Parathyroid adenoma (tissue), 2 donors: ENCODE measurements around the gene CDKN2AIPNL.
A peak's percentile ranks its signal among the peaks of the same experiment; 100 is the strongest.

Experiments used
- H2AFZ ChIP-seq: fragments of 300-600 bp; sonication (generic); one replicate; pipeline ENCODE4 v1.7.0; 2017; ENCODE audit warnings: antibody characterized with exemption, mild to moderate bottlenecking
- H3K27ac ChIP-seq: fragments of 300-600 bp; sonication (generic); one replicate; pipeline ENCODE4 v1.7.0; 2017
- H3K27me3 ChIP-seq: fragments of 300-600 bp; sonication (generic); one replicate; pipeline ENCODE4 v1.7.0; 2017; ENCODE audit warnings: low read length; ENCODE audit not compliant: control insufficient read depth, insufficient read depth
- H3K36me3 ChIP-seq: fragments of 300-600 bp; sonication (generic); one replicate; pipeline ENCODE4 v1.7.0; 2017; ENCODE audit warnings: low read length; ENCODE audit not compliant: control insufficient read depth, insufficient read depth
- H3K4me1 ChIP-seq: fragments of 300-600 bp; sonication (generic); one replicate; pipeline ENCODE4 v1.7.0; 2017; ENCODE audit warnings: control low read depth
- H3K4me2 ChIP-seq: fragments of 300-600 bp; sonication (generic); one replicate; pipeline ENCODE4 v1.7.0; 2017; ENCODE audit warnings: low read length
- H3K4me3 ChIP-seq: fragments of 300-600 bp; sonication (generic); one replicate; pipeline ENCODE4 v1.7.0; 2017; ENCODE audit warnings: low read depth, low read length
- H3K79me2 ChIP-seq: fragments of 300-600 bp; sonication (generic); one replicate; pipeline ENCODE4 v1.7.0; 2017; ENCODE audit warnings: control low read depth
- H3K9ac ChIP-seq: fragments of 300-600 bp; sonication (generic); one replicate; pipeline ENCODE4 v1.7.0; 2017; ENCODE audit warnings: mild to moderate bottlenecking
- H3K9me3 ChIP-seq: fragments of 300-600 bp; sonication (generic); one replicate; pipeline ENCODE4 v1.7.0; 2017; ENCODE audit warnings: low read length; ENCODE audit not compliant: control insufficient read depth
- TF ChIP-seq, protein P1 (sequence below): fragments of 300-600 bp; sonication (generic); IDR thresholded peaks from one replicate; pipeline ENCODE4 v1.7.0; 2017; ENCODE audit warnings: antibody characterized with exemption, mild to moderate bottlenecking
- donor health status: primary hyperparathyroidism.

CDKN2AIPNL gene

GRCh38 chr5:134413046-134413445, 1.4 kb upstream of the CDKN2AIPNL start:
- no peaks in the 10 kb centered on the region for H3K9me3 ChIP-seq
- TF ChIP-seq, protein P1, sequence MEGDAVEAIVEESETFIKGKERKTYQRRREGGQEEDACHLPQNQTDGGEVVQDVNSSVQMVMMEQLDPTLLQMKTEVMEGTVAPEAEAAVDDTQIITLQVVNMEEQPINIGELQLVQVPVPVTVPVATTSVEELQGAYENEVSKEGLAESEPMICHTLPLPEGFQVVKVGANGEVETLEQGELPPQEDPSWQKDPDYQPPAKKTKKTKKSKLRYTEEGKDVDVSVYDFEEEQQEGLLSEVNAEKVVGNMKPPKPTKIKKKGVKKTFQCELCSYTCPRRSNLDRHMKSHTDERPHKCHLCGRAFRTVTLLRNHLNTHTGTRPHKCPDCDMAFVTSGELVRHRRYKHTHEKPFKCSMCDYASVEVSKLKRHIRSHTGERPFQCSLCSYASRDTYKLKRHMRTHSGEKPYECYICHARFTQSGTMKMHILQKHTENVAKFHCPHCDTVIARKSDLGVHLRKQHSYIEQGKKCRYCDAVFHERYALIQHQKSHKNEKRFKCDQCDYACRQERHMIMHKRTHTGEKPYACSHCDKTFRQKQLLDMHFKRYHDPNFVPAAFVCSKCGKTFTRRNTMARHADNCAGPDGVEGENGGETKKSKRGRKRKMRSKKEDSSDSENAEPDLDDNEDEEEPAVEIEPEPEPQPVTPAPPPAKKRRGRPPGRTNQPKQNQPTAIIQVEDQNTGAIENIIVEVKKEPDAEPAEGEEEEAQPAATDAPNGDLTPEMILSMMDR, result no peak
- peaks cover 21% of the 10 kb centered on the region for H3K4me1 ChIP-seq
- no peaks in the 10 kb centered on the region for H3K27me3 ChIP-seq
- H3K4me2 ChIP-seq, result no peak overlapping the region
- H3K4me3 ChIP-seq, result no peak overlapping the region
- peak overlapping the region; percentile 92 for H2AFZ ChIP-seq
- peak overlapping the region; percentile 89 for H3K27ac ChIP-seq
- no peak overlapping the region for H3K9ac ChIP-seq
- H3K36me3 ChIP-seq, result no peaks in the 10 kb centered on the region
- H3K79me2 ChIP-seq, result peaks cover 10% of the 10 kb centered on the region

GRCh38 chr5:134411228-134411545, 494 bp downstream of the CDKN2AIPNL start:
- H3K79me2 ChIP-seq, result peaks cover 10% of the 10 kb centered on the region
- H3K9ac ChIP-seq, result no peak overlapping the region
- H3K4me2 ChIP-seq, result peak overlapping the region; percentile 99
- H3K27ac ChIP-seq, result peak overlapping the region; percentile 89
- peak overlapping the region; percentile 65 for H3K4me3 ChIP-seq
- H3K9me3 ChIP-seq, result no peaks in the 10 kb centered on the region
- no peaks in the 10 kb centered on the region for H3K36me3 ChIP-seq
- peak overlapping the region; percentile 92 for H2AFZ ChIP-seq
- no peaks in the 10 kb centered on the region for H3K27me3 ChIP-seq
- TF ChIP-seq, protein P1, result no peak
- peaks cover 21% of the 10 kb centered on the region for H3K4me1 ChIP-seq

- Histone ChIP-seq H2AFZ (no peak overlapping the region), H3K4me2 (peak overlapping the region; percentile 99), H3K27me3 (no peaks in the 10 kb centered on the region), H3K4me1 (peaks cover 21% of the 10 kb centered on the region), H3K27ac (peak overlapping the region; percentile 89), H3K9ac (no peak overlapping the region), H3K9me3 (no peaks in the 10 kb centered on the region), H3K79me2 (peaks cover 10% of the 10 kb centered on the region), H3K4me3 (peak overlapping the region; percentile 65), H3K36me3 (no peaks in the 10 kb centered on the region)
- TF ChIP-seq, protein P1, result no peak
These were observed 859 bp downstream of the CDKN2AIPNL start for GRCh38 chr5:134410822-134411221.

GRCh38 chr5:134409321-134409720, 2.4 kb downstream of the CDKN2AIPNL start:
- Histone ChIP-seq H2AFZ (no peak overlapping the region), H3K36me3 (no peaks in the 10 kb centered on the region), H3K9me3 (no peaks in the 10 kb centered on the region), H3K27ac (no peak overlapping the region), H3K79me2 (peaks cover 10% of the 10 kb centered on the region), H3K4me1 (peaks cover 21% of the 10 kb centered on the region), H3K4me3 (no peak overlapping the region), H3K9ac (no peak overlapping the region), H3K27me3 (no peaks in the 10 kb centered on the region), H3K4me2 (no peak overlapping the region)
- TF ChIP-seq, protein P1, result no peak

DNA sequence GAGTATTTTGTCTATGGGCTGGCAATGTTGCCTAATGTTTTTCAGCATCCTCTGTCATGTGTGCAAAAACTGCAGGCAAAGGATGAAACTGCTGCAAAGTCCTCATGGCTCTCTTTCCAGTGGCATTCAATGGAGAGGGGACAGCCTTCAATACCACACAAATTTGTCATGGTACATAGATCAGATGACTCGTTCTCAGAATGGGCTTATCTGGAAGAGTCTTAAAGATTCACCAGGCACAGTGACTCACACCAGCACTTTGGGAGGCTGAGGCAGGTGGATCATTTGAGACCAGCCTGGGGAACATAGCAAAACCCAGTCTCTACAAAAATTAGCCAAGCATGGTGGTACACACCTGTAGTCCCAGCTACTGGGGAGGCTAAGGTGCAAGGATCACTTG, 5.3 kb downstream of the CDKN2AIPNL start:
- H3K4me2 ChIP-seq, result no peak overlapping the region
- H3K9ac ChIP-seq, result no peak overlapping the region

More for the DNA sequence above, 5.3 kb downstream of the CDKN2AIPNL start:
- Histone ChIP-seq H3K79me2 (peaks cover 9% of the 10 kb centered on the region), H3K9me3 (no peaks in the 10 kb centered on the region), H3K4me1 (peaks cover 8% of the 10 kb centered on the region), H3K27me3 (no peaks in the 10 kb centered on the region), H3K4me3 (no peak overlapping the region), H3K27ac (no peak overlapping the region), H2AFZ (no peak overlapping the region), H3K36me3 (no peaks in the 10 kb centered on the region)
- TF ChIP-seq, protein P1, result no peak
